Uterus (tissue), 2 donors: ENCODE results near the gene MMD.

ENCODE experiments used
- CTCF ChIP-seq, 4 experiments: fragments of 200-600 bp in 2 of 4; fragments of 450-650 bp in 2 of 4; sonication (generic) in 2 of 4; IDR thresholded peaks; one replicate each; pipeline ENCODE4 v1.5.1; 2016 to 2019; ENCODE audit warnings: antibody characterized with exemption in 4 of 4, mild to moderate bottlenecking in 2 of 4, moderate library complexity in 1 of 4
- POLR2A ChIP-seq, 2 donors: fragments of 450-650 bp; IDR thresholded peaks; one replicate each; pipeline ENCODE4 v1.6.1; 2016; ENCODE audit warnings: antibody characterized with exemption in 2 of 2, mild to moderate bottlenecking in 1 of 2, moderate library complexity in 1 of 2

GRCh38 chr17:55446581-55447205, 25.1 kb upstream of the MMD start:
- no peak for TF ChIP-seq CTCF (IDR thresholded peaks at IDR 0.05)
- no peak for TF ChIP-seq POLR2A (IDR thresholded peaks at IDR 0.05)
